ENCODE results near the gene BLOC1S3.

The BLOC1S3 gene

DNA sequence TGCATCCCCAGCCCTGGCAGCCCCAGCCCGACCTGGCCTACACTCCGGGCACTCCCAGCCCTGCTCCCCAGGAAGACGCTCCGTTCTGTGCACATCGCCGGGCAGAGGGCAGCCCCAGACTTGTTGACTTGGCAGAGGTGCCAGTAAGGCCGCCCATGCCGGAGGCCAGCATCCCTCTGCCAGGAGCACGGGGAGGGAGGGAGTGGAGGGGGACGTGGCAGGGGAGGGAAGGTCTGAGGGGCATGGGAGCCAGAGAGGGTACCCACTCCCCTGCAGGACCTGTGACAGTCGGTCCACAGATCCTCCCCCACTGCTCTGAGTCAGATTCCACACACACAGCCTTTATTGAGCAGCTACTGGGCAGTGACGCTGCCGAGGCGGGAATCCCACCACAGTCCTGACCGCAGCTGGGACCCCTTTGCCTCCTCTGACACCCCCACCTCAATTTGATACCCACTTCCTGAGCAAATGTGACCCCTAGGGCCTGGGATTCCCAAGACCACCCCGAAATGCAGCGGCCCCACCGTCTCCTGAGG lies 15.9 kb upstream of the BLOC1S3 start:
- DNase-seq (ENCODE audit: low read depth): no peak

DNA sequence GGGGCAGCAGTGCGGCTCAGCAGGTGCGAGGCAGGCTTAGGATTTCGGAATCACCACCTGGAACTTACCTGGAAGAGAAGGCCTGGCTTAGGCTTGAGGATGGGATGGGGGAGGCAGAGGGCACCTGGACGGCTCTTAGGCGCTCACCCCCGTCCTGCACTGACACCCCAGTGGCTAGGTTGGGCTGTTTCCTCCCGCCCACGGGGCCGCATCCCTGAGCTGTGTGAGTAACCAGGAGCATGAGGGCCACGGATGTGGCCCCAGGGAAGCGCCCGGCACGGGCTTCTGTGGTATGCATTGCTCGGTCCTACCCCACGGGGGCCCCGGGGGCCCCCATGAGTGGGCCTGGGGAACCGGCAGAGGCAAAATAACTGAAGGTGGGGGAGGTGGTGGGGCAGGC lies 15.4 kb upstream of the BLOC1S3 start:
- no peak for DNase-seq (ENCODE audit: low read depth)

DNA sequence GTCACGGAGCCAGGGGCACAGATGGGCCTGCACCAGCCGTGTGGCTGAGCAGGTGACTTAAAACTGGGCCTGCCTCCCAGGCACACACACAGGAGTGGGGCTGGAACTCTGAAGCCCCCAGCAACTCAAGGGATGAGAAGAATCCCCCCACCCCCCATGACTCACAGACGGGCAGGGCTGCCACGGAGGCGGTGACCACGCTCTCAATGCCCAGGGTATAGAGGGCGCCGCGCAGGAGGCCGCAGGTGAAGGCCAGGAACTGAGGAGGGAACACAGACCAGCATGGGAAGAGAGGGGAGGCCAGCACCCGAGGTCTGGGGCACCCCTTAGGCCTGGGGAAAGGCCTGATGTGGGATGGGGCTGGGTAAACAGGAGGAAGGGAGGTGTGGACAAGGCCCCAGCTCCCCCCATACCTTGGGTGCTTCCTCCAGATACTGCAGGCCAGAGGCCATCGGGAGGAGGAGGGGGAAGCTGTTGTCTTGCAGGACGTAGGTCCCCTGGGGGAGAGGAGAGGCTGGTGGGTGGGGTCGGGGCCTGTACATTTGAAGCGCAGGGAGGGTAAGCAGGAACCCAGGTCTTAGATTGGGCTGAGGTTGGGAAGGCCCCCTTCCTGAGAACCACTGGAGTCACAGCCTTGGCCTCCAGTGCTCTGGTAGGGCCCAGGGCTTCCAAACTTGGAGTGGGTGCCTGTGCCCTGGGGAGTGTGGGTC lies 14.7 kb upstream of the BLOC1S3 start:
- DNase-seq (ENCODE audit: low read depth): no peak

GRCh38 chr19:45164577-45165335 lies 13.8 kb upstream of the BLOC1S3 start:
- DNase-seq (ENCODE audit: low read depth): peak; percentile 95

- DNase-seq (ENCODE audit: low read depth): no peak
Measured at GRCh38 chr19:45166723-45167252, 11.8 kb upstream of the BLOC1S3 start.

GRCh38 chr19:45168767-45169351 lies 9.7 kb upstream of the BLOC1S3 start:
- DNase-seq (ENCODE audit: low read depth): no peak

GRCh38 chr19:45169602-45170001 lies 9.0 kb upstream of the BLOC1S3 start:
- DNase-seq (ENCODE audit: low read depth): no peak

DNA sequence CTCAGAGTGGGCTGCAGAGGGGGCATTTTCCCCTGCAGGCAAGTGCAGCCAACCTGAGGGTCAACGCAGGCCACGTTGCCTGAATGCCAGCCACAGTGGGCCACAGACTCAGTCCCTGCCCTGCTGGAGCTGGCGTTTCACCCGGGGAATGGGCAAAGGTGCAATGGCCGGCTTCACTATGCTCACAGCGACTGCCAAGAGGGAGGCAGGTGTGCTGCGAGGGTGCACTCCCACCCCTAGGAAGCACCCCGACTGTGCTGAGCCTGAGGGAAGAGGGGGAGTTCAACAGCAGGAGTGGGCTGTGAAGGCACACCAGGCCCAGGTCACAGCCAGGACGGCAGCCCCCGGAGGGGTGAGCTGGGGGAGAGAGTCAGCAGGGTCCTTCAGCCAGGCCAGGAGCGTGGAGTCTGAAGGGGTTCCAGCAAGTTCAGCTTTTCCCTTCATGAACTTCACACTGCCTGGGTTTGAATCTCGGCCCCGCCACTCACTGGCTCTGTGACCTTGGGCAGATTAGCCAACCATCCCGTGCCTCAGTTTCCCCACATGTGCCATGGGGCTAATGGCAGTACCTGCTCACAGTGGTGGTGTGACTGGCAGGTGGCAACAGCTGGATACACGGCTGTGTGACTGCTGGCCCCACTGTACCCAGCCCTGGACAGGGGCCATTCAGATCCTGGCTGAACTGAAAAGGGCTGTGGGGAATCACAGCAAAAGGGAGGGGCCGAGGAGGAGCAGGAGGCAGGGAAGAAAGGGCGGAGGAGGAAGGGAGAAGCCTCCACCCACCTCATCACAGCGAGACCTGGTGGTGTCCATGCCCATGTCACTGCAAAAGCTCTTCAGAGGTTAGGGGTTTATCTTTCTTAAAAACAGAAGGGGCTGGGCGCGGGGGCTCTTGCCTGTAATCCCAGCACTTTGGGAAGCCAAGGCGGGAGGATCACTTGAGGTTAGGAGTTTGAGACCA lies 8.2 kb upstream of the BLOC1S3 start:
- no peak for DNase-seq (ENCODE audit: low read depth)

DNA sequence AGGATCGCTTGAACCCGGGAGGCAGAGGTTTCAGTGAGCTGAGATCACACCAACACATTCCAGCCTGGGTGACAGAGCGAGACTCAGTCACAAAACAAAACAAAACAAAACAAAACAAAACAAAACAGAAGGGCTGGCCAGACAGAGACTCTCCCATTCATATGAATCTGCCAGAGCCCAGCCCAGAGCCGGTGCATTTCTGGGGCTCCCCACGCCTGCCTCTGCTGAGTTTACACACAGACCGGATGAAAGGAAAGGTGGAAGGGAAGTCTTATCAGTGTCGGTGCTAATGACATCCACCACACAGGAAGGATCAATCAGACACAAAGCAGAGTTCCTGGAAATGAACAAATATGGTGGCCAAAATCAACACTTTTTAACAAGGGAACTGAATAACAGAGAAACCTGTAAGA lies 7.4 kb upstream of the BLOC1S3 start:
- DNase-seq (ENCODE audit: low read depth): no peak

GRCh38 chr19:45172173-45172572 lies 6.4 kb upstream of the BLOC1S3 start:
- no peak for DNase-seq (ENCODE audit: low read depth)

DNA sequence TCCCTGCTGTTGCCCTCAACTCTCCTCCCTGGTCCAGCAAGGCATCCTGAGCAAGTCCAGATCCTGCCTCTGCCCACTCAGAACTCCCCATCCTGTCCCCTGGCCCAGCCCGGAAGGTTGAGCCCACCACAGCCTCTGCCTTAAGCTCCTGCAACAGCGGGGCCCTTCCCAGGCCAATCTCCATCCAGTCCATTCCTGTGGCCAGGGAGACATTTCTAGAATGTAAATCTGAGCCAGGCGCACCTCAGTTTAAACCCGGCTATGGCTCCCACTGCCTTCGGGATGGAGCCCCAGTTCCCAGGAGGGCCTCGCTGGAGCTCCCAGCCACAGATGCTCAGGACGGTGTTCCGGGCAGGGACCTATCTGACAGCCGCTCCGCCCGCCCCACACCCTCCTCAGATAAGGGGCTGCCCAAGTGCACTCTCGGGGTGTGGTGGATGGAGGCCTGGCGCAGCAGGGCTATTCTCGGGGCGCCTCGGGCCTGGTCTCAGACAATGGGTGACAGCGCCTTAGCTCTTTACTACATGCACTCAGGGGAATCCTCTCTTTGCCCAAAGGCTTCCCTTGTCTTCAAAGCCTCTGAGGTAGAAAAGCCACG lies 5.9 kb upstream of the BLOC1S3 start:
- peak; percentile 48 for DNase-seq (ENCODE audit: low read depth)

DNA sequence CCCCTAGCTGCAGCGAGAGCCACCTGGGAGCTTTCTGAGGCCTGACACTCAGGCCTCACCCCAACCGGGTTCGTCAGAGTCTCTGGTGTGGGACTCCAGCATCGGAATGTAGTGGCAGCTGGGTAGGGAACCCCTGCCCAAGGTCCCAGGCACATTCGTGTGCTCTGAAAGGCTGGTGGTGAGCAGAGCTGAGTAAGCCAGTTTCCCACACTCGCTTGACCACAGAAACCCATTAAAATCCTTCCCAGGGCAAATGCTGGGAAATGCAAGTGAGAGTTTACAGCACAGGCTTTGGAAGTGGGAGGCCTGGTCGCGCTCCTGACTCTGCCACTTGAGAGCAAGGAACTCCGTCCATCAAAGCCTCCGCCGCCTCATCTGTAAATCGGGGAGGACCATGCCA lies 4.8 kb upstream of the BLOC1S3 start:
- peak; percentile 97 for DNase-seq (ENCODE audit: low read depth)

DNA sequence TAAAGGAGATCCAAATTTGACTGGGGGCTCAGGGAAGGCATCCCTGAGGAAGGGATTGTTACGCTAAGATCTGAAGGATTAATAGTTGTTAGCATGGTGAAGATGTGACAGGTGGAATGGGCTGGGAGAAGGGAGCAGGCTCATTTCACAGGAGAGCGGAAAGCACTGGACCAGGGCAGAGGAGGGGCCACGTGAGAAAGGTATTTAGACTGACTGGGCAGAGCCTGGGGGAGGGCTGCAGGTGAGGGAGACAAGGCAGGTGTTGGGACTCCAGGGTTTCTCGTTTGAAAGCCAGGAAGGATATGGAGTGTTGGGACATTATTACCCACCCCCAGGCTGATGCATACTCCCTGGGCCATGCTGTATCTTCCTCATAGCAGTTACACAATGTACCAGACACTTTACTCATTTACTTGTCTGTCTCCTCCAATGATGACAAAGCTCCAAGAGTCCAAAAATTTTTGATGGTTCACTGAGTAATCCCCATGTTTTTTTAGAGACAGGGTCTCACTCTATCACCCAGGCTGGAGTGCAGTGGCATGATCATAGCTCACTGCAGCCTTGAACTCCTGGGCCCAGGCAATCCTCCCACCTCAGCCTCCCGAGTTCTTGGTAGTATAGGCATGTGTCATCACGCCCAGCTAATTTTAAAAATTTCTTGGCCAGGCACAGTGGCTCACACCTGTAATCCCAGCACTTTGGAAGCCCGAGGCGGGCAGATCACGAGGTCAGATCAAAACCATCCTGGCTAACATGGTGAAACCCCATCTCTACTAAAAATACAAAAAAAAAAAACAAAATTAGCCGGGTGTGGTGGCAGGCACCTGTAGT lies 2.9 kb upstream of the BLOC1S3 start:
- DNase-seq (ENCODE audit: low read depth): peak; percentile 68

- peak; percentile 78 for DNase-seq (ENCODE audit: low read depth)
Measured at GRCh38 chr19:45177817-45178261, 745 bp upstream of the BLOC1S3 start, which contains the start of gene TRAPPC6A. TSS of gene TRAPPC6A (minus strand) at chr19:45178237. CDS start at chr19:45178218, 19 bp downstream.

DNA sequence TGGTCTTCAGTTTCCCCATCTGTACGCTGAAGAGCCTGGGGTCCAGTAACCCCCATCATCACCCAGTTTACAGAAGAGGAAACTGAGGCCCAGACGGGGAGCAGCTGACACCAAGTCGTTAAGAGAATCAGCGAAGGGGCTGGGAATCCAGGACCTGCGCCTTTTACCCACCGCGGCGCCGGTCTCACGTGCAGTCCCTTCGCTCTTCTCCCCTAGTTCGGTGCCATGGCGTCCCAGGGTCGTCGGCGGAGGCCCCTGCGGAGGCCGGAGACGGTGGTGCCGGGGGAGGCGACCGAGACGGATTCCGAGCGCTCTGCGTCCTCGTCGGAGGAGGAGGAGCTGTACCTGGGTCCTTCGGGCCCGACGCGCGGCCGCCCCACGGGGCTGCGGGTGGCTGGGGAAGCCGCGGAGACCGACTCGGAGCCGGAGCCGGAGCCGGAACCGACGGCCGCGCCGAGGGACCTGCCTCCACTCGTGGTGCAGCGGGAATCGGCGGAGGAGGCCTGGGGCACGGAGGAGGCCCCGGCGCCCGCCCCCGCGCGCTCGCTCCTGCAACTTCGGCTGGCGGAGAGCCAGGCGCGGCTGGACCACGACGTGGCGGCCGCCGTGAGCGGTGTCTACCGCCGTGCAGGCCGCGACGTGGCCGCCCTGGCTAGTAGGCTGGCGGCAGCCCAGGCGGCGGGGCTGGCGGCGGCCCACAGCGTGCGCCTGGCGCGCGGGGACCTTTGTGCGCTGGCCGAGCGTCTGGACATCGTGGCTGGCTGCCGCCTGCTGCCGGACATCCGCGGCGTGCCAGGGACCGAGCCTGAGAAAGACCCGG lies 698 bp downstream of the BLOC1S3 start:
- DNase-seq (ENCODE audit: low read depth): no peak

DNA sequence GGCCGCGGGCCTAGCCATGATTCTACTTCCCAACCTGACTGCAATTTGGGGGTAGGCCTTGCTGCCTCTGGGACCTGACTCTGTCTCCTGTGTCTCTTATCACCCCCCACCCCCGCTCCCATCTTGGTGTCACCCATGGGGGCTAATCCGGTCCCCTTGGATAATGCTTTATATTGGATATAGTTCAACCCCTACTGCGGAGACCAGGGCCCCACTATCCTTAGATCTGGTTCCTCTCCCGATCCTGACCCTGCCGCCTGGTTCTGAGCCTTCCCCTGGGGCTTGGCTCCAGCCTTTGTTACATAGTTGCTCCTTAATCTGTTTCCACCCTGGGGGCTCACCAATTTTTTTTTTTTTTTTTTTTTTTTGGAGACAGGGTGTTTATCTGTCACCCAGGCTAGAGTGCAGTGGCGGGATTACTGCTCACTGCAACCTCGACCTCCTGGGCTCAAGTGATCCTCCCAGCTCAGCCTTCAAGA lies 1.3 kb downstream of the BLOC1S3 start:
- no peak for DNase-seq (ENCODE audit: low read depth)

DNA sequence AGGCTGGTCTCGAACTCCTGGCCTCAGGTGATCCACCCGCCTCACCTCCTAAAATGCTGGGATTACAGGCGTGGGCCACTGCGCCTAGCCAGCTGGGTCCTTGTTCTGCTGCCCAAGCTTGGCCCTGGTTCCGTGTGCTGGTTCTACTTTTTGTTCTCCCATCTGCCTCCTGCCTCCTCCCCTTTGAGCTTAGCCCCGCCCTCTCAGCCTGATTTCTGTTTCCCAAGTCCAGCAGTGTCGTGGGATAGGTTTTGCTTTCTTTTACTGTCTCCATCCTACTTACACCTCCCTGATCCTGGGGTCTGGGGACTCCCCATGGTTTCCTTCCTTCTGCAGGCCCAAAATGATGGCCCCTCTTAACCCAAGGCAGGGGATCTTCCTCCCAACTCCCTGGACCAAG lies 2.4 kb downstream of the BLOC1S3 start:
- DNase-seq (ENCODE audit: low read depth): no peak

DNA sequence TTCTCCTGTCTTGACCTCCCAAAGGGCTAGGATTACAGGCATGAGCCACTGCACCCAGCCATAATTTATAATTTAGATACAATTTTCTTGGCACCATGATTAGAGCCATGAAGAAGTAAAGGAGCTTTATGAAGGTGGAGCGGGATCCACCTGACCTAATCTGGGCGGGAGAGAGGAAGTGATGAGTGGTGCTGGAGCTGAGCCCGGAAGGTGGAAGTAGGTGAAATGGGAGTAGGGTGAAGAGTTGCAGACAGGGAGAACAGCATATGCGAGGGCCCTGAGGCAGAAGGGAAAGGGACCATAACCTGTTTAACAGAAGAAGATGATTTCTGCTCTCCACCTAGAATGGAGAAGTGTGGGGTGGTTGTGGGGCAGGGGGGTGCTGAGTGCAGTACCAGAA lies 4.2 kb downstream of the BLOC1S3 start:
- DNase-seq (ENCODE audit: low read depth): no peak

GRCh38 chr19:45184115-45184514 lies 5.5 kb downstream of the BLOC1S3 start:
- no peak for DNase-seq (ENCODE audit: low read depth)

All from amniotic epithelial cell (primary cell).